Glutamatergic neuron (in vitro differentiated cells): ENCODE data around the gene RAB14. TPM values are rescaled to one million over a fixed set of nuclear protein-coding genes. Genes with fewer than 3 reads are reported as not detected.
"Not testable (repeated sequence)": the region's sequence is repeated elsewhere in the genome, so short reads cannot be mapped to it uniquely, and the experiment has no call there.

ENCODE experiments used
- DNase-seq: peaks from one replicate; pipeline ENCODE4 v3.0.0; 2022
- H3K27ac Mint-ChIP-seq: one replicate; pipeline ENCODE4 v1.8.0; 2020; ENCODE audit warnings: mild to moderate bottlenecking, mixed read lengths, inconsistent platforms; ENCODE audit not compliant: unreplicated experiment
- H3K27me3 Mint-ChIP-seq: one replicate; pipeline ENCODE4 v1.8.0; 2020; ENCODE audit warnings: mild to moderate bottlenecking, moderate library complexity, mixed read lengths, inconsistent platforms; ENCODE audit not compliant: unreplicated experiment
- H3K36me3 Mint-ChIP-seq: one replicate; pipeline ENCODE4 v1.8.0; 2020; ENCODE audit warnings: mild to moderate bottlenecking, mixed read lengths, inconsistent platforms; ENCODE audit not compliant: unreplicated experiment
- H3K4me1 Mint-ChIP-seq: one replicate; pipeline ENCODE4 v1.8.0; 2020; ENCODE audit warnings: mild to moderate bottlenecking, low read depth, mixed read lengths, inconsistent platforms; ENCODE audit not compliant: unreplicated experiment
- H3K4me3 Mint-ChIP-seq: one replicate; pipeline ENCODE4 v1.8.0; 2020; ENCODE audit warnings: mild to moderate bottlenecking, mixed read lengths, inconsistent platforms; ENCODE audit not compliant: unreplicated experiment
- H3K9me3 Mint-ChIP-seq: one replicate; pipeline ENCODE4 v1.8.0; 2020; ENCODE audit warnings: mild to moderate bottlenecking, moderate library complexity, mixed read lengths, inconsistent platforms; ENCODE audit not compliant: unreplicated experiment
- total RNA-seq: library from RNA; stranded (reverse); fragmentation: NEBNext Ultra II Directional; extraction: Animal tissue kit (Norgen Biotek cat#: 25700); gene quantifications from one replicate; pipeline ENCODE4 v1.2.1, GENCODE V29; 2021; ENCODE audit not compliant: unreplicated experiment
- TF ChIP-seq, protein P1 (sequence below): fragments of 200-600 bp; sonication (generic); IDR thresholded peaks from one replicate; pipeline ENCODE4 v1.5.0; 2021; ENCODE audit not compliant: partially characterized antibody, unreplicated experiment

Gene RAB14
- total RNA-seq, 1 donor from 2014 or later: 50.7 TPM

DNA sequence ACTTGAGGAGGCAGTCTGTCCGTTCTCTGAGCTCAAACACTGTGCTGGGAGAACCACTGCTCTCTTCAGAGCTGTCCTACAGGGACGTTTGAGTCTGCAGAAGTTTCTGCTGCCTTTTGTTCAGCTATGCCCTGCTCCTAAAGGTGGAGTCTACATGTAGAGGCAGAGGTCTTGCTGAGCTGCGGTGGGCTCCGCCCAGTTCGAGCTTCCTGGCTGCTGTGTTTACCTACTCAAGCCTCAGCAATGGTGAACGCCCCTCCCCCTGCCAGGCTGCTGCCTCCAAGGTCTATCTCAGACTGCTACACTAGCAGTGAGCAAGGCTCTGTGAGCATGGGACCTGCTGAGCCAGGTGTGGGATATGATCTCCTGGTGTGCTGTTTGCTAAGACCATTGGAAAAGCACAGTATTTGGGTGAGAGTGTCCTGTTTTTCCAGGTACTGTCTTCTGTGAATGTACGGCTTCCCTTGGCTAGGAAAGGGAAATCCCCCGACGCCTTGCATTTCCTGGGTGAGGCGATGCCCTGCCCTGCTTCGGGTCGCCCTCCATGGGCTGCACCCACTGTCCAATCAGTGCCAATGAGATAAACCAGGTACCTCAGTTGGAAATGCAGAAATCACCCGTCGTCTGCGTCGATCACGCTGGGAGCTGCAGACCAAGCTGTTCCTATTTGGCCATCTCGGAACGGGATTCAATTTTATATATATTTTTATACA is 68.4 kb downstream of the RAB14 start:
- H3K36me3 Mint-ChIP-seq: peaks cover 6% of the 10 kb centered on the region

DNA sequence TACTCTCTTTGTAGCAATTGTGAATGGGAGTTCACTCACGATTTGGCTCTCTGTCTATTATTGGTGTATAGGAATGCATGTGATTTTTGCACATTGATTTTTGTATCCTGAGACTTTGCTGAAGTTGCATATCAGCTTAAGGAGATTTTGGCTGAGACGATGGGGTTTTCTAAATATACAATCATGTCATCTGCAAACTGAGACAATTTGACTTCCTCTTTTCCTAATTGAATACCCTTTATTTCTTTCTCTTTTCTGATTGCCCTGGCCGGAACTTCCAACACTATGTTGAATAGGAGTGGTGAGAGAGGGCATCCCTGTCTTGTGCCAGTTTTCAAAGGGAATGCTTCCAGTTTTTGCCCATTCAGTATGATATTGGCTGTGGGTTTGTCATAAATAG is 72.3 kb downstream of the RAB14 start:
- H3K27ac Mint-ChIP-seq, DNase-seq, H3K4me1 Mint-ChIP-seq, H3K4me3 Mint-ChIP-seq, H3K9me3 Mint-ChIP-seq, H3K27me3 Mint-ChIP-seq, H3K36me3 Mint-ChIP-seq: not testable (repeated sequence)

More for the DNA sequence above, 68.4 kb downstream of the RAB14 start:
- TF ChIP-seq, protein P1, sequence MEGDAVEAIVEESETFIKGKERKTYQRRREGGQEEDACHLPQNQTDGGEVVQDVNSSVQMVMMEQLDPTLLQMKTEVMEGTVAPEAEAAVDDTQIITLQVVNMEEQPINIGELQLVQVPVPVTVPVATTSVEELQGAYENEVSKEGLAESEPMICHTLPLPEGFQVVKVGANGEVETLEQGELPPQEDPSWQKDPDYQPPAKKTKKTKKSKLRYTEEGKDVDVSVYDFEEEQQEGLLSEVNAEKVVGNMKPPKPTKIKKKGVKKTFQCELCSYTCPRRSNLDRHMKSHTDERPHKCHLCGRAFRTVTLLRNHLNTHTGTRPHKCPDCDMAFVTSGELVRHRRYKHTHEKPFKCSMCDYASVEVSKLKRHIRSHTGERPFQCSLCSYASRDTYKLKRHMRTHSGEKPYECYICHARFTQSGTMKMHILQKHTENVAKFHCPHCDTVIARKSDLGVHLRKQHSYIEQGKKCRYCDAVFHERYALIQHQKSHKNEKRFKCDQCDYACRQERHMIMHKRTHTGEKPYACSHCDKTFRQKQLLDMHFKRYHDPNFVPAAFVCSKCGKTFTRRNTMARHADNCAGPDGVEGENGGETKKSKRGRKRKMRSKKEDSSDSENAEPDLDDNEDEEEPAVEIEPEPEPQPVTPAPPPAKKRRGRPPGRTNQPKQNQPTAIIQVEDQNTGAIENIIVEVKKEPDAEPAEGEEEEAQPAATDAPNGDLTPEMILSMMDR: no peak
- Mint-ChIP-seq H3K27me3 (no peaks in the 10 kb centered on the region), H3K9me3 (no peaks in the 10 kb centered on the region), H3K4me1 (no peaks in the 10 kb centered on the region), H3K27ac (no peak overlapping the region), H3K4me3 (no peak overlapping the region)
- no peak for DNase-seq

Other genes with a start within 250 kb of the RAB14 start
- 1.0 TPM for gene C5, start 151.6 kb downstream of the RAB14 start, total RNA-seq
- gene CNTRL, start 126.9 kb downstream of the RAB14 start, total RNA-seq: 9.5 TPM
- gene GSN, start 66.3 kb upstream of the RAB14 start, total RNA-seq: 11.6 TPM
- 2.0 TPM for gene STOM, start 168.4 kb upstream of the RAB14 start, total RNA-seq